ENCODE results near the gene SRPK2.
"Not testable (repeated sequence)": the region's sequence is repeated elsewhere in the genome, so short reads cannot be mapped to it uniquely, and the experiment has no call there.

SRPK2 gene

DNA sequence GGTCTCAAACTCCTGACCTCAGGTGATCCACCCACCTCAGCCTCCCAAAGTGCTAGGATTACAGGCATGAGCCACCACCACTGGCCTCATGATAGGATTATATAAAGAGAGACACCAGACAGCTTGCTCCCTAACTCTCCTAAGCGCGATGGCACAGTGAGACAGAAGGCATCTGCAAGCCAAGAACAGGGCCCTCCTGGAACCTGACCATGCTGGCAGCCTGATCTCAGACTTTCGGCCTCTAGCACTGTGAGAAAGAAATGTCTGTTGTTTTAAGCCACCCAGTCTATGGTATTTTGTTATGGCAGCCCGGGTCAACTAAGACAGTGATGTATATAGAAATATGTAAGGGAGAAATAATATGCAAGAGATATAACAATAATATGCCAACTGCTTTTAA is 51.2 kb downstream of the SRPK2 start:
- DNase-seq: no peak

DNA sequence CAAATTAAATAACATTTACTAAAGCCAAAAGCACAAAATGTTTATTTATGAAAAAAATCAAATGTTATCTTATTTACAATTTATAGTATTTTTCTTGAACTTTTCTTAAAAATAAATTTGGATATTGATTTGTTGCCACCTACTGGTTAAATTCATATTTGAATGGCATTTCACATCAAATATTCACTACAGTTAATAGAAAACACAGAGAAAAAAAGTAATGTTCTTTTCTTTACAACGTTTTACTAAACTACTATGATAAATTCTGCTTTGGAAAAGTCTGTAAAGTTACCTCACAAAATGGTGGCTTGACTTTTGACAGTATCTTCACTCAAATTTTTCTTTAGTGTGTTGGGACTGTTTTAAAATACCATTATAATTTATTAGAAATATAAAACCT is 52.7 kb downstream of the SRPK2 start:
- DNase-seq: peak; percentile 15 to 43

DNA sequence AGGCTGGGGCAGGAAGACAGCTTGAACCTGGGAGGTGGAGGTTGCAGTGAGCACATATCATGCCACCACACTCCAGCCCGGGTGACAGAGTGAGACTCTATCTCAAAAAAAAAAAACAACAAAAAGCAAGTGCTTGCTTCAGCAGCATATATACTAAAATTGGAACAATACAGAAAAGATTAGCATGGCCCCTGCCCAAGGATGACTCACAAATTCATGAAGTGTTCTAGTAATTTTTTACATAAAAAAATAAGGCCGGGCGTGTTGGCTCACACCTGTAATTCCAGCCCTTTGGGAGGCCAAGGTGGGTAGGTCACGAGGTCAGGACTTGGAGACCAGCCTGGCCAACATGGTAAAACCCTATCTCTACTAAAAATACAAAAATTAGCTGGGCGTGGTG is 56.1 kb downstream of the SRPK2 start:
- not testable (repeated sequence) for DNase-seq

DNA sequence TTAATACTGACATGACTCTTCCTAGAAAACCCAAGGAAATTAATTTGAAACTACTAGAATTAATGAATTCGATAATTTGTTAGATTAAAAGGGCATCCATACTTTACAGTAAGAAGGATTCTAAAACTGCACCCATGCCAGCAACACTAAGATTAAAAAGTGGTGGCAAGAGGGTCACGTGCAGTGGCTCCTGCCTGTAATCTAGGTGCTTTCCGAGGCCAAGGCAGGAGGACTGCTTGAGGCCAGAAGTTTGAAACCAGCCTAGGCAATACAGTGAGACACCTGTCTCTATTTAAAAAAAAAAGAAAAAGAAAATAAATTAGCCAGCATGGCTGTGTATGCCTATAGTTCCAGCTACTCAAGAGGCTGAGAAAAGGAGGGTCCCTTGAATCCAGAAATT is 58.2 kb downstream of the SRPK2 start:
- no peak for DNase-seq

DNA sequence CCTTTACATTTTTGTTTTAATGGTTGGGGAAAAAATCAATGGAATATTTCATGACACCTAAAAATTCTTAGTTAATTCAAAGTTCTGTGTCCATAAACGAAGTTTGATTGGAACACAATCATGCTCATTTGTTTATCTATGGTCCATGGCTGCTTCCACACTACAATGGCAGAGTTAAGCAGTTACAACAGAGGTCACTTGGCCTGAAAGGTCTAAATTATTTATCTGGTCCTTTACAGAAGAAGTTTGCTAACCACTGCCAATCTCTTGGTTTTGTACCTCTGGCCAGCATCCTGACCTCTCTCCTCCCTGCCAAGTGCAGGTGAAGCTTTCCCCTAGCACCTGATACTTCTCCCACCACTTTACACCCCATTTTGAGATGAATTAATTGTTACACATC is 61.5 kb downstream of the SRPK2 start:
- no peak for DNase-seq

DNA sequence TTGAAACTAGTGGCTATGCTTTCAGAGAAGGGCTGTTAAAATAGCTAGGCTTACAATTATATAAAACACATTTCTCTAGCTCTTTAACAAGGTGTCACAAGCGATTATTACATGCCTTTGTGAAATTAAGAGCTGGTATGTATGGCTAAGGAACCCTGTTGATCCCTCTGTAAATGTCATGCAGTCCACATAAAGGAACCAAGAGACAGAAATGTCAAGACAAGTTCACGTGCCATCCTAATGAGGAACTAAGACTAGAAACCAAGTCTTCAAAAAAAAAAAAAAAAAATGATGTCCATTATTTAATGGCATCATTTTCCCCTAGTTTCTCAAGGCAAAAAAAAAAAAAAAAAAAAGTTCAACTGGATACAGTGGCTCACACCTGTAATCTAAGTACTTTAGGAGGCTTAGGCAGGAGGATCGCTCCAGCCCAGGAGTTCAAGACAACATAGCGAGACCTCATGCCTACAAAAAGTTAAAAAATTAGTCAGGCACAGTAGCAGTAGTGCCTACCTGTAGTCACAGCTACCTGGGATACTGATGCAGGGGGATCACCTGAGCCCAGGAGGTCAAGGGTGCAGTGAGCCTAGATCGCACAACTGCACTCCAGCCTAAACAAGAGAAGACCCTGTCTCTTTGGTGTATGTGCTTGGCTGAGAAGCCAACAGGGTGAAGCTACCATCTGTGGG is 63.4 kb downstream of the SRPK2 start:
- DNase-seq: no peak

DNA sequence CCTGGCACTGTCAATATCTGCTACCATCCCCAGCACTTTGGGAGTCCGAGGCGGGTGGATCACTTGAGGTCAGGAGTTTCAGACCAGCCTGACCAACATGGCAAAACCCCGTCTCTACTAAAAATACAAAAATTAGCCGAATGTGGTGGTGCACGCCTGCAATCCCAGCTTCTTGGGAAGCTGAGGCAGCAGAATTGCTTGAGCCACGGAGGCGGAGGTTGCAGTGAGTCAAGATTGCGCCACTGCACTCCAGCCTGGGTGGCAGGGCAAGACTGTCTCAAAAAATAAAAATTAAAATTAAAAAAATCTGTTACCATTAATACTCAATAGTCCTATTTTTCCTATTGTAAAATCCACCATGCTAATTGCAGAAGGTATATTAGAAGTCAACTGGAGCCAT is 64.1 kb downstream of the SRPK2 start:
- DNase-seq: not testable (repeated sequence)

DNA sequence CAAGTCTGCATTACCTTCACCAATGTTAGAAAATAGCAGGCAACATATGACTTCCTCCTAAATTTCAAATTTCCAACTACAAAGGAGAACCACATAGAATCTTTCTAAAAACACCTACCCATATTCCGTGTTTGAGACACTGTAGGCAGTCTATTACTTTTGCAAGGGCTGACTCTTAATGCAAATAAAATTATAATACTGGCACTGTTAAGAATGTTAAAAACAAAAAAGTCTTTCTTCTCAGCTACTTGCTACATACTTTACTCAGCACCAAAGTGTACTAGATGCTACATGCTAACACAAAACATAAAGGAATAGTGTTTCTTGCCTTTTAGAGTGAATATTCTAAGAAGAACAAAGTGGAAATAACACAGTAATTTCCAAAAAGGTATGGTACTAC is 65.4 kb downstream of the SRPK2 start:
- DNase-seq: no peak

DNA sequence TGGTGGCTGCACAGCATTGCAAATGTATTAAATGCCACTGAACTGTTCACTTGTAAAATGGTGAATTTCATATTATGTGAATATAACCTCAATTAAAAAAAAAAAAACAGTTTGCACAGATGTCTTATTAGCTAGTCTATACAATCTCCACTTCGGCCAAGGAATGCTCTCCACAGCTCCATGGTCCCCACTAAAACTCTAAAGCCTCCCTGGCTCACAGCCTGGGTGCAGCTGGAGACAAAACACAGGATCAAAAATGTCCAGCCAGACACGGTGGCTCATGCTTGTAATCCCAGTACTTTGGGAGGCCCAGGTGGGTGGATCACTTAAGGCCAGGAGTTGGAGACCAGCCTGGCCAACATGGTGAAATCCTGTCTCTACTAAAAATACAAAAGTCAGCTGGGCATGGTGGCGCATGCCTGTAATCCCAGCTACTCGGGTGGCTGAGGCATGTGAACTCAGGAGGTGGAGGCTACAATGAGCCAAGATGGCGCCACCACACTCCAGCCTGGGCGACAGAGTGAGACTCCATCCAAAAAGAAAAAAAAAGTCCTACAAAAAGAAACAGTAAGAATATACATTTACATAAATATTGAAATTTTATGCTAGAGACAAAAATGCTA is 66.0 kb downstream of the SRPK2 start:
- no peak for DNase-seq

DNA sequence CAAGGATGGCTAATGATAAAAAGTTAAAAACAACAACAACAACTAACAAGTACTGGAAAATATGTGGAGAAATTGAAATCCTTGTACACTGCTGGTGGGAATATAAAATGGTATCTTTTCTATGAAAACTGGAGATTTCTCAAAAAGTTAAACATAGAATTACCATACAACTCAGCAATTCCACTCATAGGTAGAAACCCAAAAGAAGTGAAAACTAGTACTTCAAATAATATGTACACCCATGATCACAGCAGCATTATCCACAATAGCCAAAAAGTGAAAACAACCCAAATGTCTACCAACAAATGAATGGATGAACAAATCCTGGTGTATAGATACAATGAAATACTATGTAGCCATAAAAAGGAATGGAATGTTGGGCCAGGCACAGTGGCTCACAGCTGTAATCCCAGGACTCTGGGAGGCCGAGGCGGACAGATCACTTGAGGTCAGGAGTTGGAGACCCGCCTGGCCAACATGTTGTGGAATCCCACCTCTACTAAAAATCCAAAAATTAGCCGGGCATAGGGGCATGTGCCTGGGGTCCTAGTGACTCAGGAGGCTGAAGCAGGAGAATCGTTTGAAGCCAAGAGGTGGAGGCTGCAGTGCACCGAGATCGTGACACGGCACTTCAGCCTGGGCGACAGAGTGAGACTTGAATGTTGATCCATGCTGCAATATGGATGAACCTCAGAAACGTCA is 66.8 kb downstream of the SRPK2 start:
- DNase-seq: no peak

DNA sequence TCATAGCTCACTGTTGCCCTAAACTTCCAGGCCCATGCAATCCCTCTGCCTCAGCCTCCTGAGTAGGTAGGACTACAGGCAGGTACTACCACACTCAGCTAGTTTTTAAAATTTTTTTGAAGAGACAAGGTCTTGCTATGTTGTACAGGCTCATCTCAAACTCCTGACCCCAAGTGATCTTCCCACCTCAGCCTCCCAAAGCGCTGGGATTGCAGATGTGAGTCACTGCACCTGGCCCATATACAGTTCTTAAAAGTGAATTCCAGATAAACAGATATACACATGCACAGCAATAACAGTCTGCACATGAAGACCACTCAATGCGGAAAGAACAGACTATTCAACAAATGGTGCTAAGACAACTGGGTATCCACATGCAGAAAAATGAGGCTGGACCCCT is 67.8 kb downstream of the SRPK2 start:
- no peak for DNase-seq

DNA sequence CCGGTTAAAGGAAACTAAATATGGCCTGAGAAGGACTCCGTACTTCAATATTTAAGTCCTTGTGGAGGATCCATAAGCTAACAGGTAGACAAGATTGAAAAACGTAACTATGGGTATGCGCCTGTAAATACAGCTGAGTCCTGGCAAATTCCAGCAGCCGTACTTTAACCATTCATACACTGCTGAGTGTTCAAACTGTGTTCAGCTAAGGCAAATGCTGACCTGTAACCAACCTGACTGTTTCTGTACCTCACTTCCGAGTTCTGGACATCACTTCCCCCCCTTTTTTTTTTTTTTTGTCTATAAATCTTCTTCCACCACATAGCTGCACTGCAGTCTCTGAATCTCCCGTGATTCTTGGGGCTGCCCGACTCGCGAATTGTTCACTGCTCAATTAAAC is 69.1 kb downstream of the SRPK2 start:
- DNase-seq: no peak

DNA sequence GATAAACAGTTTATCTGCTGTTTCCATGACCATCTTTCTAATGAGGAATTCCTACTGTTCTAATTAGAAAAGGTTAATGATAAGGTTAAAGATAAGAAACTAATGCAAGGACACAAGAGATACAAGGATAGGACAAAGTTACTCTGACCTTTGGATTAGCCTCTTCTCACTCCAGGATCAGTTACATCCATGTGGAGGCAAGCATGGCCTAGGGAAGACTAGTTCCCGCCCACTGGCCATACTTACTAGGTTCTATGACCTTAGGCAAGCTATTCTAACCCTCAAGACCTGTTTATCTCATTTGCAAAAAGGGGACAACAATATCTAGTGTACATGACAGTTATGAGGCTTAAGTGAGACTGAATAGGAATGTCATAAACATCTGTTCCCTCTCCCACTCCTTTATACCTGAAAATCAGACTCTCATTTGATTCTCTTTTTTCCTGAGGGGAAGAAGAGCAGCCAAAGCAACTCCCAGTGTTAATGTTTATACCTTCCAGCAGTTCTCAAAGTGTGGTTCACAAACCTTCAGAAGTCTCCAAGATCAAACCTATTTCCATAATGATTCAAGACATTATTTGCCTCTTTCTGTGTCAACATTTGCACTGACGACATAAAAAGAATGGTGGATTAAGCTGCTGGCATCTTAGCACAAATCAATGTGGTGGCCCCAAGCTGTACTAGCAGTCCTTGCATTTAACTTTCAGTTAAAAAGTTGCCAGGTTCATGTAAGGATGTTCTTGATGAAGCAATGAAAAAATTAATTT is 72.0 kb downstream of the SRPK2 start:
- no peak for DNase-seq

DNA sequence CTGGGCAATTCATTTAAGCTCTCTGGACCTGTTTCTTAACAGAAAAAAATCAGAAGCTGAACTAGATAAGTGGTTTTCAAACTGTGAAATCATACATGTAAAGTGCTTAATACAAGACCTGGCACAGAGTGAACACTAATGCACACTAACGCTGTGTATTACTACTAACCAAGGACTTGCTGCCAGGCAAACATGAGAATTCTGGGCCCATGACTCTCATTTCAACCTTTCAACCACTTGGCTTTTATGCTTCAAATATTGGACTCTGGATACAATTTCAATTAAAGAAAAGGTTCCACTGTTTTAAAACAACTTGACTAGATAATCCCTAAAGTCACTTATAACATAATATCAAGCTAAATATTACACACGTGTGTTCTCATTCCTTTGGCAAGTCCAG is 73.4 kb downstream of the SRPK2 start:
- no peak for DNase-seq

DNA sequence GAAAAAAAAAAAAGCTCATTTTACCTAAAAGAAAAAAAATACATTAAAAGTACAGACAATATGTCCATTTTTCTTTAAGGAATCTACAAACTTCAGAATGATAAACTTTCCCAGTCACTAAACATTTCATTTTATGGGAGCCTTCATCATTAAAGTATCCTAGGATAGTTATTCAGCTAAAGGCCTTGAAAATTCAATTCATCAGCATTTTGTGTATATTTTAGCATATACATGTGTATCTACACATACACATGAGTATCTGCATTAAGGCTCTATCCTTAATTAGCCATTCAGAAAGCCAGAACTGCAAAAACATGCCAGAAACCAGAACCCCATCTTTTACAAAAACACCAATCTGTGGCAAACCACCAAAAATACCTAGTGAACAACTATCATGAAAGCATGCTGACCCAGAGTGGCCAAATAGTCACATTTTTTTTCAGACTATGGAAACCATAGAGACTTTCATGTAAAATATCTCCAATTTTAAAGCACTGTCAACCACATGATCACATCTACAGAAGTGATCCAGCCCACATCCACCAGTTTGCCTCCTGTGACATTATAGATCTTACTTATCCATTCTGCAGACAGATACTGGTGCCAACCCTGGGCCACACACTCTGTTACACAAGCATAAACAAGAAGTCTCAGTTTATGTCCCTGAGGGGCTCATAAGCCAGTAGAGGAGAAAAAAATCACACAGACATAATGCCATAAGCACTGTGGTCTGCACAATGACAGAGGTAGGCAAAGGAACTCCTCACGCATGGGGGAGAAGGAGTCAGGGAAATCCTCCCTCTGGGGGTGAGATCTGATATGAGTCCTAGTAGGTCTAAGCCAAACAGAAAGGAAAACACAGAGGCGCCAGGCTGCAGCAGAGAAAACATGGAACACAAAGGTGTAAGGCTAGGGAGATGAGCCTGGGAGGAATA is 79.2 kb downstream of the SRPK2 start:
- DNase-seq: no peak

DNA sequence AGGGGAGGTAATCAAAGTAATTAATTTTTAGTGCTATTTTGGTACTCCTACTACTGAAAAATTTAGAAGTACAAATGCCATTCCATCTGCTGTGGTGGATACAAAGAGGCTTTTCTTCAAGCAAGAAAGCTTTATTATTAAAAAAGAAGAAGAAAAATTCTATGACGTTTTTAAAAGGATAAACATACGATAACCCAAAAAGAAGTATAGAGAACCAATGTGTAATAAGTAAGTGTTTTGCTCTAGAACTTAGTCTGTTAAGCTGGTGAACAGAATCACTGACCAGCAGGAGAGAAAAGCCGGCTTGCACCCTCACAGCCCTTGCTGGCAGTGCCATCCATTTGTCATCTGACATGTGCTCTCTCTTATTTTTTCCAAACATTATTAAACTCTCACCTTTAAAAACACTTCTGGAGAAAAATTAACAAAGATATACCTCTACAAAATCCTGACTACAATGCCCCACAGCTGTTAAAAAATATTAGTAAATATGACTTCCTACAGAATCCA is 81.5 kb downstream of the SRPK2 start:
- DNase-seq: no peak

DNA sequence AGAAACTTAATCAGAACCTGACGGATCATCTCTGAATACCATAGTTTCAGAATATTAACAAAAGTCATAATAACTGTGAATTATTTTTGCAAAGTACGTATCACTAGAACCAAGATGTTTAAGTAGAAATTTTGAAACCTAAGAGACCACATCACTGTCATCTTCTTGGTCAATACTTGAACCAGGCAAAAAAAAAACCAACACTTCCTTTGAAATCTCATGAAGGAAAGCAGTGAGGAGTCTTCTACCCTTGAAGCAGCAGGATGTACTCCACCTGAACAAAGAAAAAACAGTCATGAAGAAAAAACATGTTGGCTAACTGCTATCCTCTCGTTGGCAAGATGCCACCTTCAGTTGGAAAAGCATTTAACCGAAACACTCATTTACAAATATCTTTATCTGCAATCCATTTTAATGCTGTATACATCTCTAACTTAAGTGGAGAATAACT is 82.4 kb downstream of the SRPK2 start:
- no peak for DNase-seq

DNA sequence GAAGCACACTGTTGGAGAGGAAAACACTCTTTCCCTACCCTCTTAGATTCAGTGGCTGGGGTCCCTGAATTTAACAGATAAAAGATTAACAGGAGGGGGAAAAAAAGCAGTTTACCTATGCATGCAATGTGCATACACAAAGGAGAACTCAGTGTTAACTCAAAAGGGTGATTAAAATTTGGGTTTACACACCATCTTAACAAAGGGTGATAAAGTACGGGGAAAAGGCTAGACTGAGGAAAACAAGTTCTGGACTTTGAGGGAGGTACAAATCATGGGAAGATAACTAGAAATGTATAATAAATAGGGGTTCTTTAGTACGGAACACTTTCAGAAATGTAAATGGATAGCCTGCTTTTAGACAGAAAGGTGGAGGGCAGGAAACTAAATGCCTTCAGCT is 83.1 kb downstream of the SRPK2 start:
- no peak for DNase-seq

DNA sequence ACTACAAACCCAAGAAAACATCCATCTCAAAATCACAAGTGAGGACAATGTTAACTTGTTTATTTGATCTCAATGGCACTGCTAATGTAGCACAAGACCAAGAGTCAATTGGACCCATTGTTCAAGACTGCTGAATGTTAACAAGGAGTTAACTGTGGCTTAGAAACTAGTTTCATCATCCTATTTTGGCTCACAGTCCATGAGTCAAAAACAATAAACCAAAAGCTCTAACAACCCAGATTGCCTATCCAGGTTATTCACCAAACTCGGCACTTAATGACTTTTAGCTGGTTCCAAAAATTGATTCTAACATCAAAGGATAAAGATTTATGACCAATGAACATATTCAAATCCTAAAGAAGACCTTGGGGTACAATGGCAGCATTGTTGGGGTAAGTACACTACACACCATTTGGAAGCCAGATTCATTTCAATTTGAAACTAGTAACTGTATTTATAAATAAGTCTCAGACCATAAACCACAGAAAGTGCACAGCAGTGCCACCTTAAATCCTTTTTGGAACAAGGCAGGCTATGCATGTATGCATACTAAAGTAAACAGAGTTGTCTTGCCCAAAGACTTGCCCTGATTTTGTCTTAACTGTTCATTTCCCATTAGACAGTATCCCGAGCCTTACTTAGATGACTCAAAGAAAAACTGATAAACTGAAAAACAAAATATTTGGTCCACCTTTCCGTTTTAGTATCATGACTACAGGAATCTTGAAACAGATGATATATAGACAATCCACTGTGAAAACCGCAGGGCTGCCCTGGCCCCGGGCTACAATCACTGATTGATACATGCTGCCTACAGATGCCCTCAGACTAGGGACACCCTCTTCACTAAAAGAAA is 84.5 kb downstream of the SRPK2 start:
- DNase-seq: no peak

DNA sequence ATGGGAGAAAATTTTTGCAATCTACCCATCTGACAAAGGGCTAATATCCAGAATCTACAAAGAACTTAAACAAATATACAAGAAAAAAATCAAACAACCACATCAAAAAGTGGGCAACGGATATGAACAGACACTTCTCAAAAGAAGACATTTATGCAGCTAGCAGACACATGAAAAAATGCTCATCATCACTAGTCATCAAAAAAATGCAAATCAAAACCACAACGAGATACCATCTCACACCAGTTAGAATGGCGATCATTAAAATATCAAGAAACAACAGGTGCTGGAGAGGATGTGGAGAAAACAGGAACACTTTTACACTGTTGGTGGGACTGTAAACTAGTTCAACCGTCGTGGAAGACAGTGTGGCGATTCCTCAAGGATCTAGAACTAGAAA is 88.1 kb downstream of the SRPK2 start:
- DNase-seq: not testable (repeated sequence)

DNA sequence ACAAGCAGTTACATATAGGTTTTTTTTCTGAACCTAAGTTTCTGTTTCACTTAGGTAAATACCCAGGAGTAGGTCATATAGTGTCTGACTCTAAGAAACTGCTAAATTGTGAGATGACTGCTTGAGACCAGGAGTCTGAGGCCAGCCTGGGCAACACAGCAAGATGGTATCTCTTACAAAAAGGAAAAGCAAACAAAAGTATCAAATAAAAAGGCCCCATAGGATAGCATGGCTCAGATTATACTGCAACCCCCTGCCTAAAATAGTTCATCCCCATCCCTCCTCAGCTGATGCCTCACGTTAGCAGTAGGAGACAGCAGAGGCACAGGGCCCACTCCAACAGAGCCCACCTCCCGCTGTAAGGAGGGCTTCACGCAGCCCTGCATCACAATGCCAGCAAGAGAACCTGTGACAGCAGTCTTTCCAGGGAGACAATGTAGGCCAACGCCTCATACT is 90.3 kb downstream of the SRPK2 start:
- DNase-seq: no peak

Data from Kasumi-1 (cell line).